ENCODE measurements around the gene MMP23B. TPM values are rescaled to one million over a fixed set of nuclear protein-coding genes. Genes with fewer than 3 reads are reported as not detected.
"Not testable (repeated sequence)": the region's sequence is repeated elsewhere in the genome, so short reads cannot be mapped to it uniquely, and the experiment has no call there.

MMP23B gene
- total and polyA plus RNA-seq, 2 experiments from 2014 or later: 15.8 to 16.2 TPM

- not testable (repeated sequence) for H3K9me3 Mint-ChIP-seq; H4K20me1 ChIP-seq (replicated peaks; ENCODE audit: insufficient read depth); H3K9me2 ChIP-seq (ENCODE audit: insufficient read depth); H3K27me3 ChIP-seq (ENCODE audit: insufficient read depth); ATAC-seq; H3K36me3 ChIP-seq (ENCODE audit: insufficient read depth); H3K4me2 ChIP-seq; H2AFZ ChIP-seq; DNase-seq (ENCODE audit: low spot score); H3K27ac ChIP-seq (ENCODE audit: low read depth); H3K4me3 Mint-ChIP-seq; H3K4me1 ChIP-seq (ENCODE audit: insufficient read depth); H3K4me3 ChIP-seq; H3K27ac Mint-ChIP-seq
- Mint-ChIP-seq H3K4me1 (peaks cover 19% of the 10 kb centered on the region), H3K36me3 (ENCODE audit: low read depth) (peaks cover 24% of the 10 kb centered on the region), H3K27me3 (ENCODE audit: insufficient read depth, low read depth, poor library complexity) (peaks cover 15% of the 10 kb centered on the region)
- Histone ChIP-seq H3F3A (replicated peaks; ENCODE audit: low read depth) (peaks cover 11% of the 10 kb centered on the region; the same call in 1 of the 2 replicates), H3K79me2 (replicated peaks; ENCODE audit: insufficient read depth) (peaks cover 22% of the 10 kb centered on the region)
Measured at GRCh38 chr1:1674806-1675205, 42.8 kb downstream of the MMP23B start.

GRCh38 chr1:1675218-1675617 lies 43.2 kb downstream of the MMP23B start:
- H3K9me2 ChIP-seq (ENCODE audit: insufficient read depth); H3K4me3 Mint-ChIP-seq; ATAC-seq; H3K4me1 ChIP-seq (ENCODE audit: insufficient read depth); H3K4me2 ChIP-seq; H3K4me3 ChIP-seq; H3K36me3 ChIP-seq (ENCODE audit: insufficient read depth); H3K27ac ChIP-seq (ENCODE audit: low read depth); H4K20me1 ChIP-seq (replicated peaks; ENCODE audit: insufficient read depth); H3K27me3 ChIP-seq (ENCODE audit: insufficient read depth); DNase-seq (ENCODE audit: low spot score); H2AFZ ChIP-seq; H3K27ac Mint-ChIP-seq; H3K9me3 Mint-ChIP-seq: not testable (repeated sequence)
- Mint-ChIP-seq H3K27me3 (ENCODE audit: insufficient read depth, low read depth, poor library complexity) (peaks cover 15% of the 10 kb centered on the region), H3K4me1 (peaks cover 19% of the 10 kb centered on the region), H3K36me3 (ENCODE audit: low read depth) (peaks cover 20% of the 10 kb centered on the region)
- Histone ChIP-seq H3K79me2 (replicated peaks; ENCODE audit: insufficient read depth) (peaks cover 26% of the 10 kb centered on the region), H3F3A (replicated peaks; ENCODE audit: low read depth) (peaks cover 11% of the 10 kb centered on the region; the same call in 1 of the 2 replicates)

- H2AFZ ChIP-seq; H3K27ac ChIP-seq (ENCODE audit: low read depth); H3K27ac Mint-ChIP-seq; H3K4me2 ChIP-seq; H3K4me3 ChIP-seq; H3K9me3 Mint-ChIP-seq; H3K4me3 Mint-ChIP-seq; H4K20me1 ChIP-seq (replicated peaks; ENCODE audit: insufficient read depth); H3K27me3 ChIP-seq (ENCODE audit: insufficient read depth); DNase-seq (ENCODE audit: low spot score); H3K36me3 ChIP-seq (ENCODE audit: insufficient read depth); H3K4me1 ChIP-seq (ENCODE audit: insufficient read depth); ATAC-seq; H3K9me2 ChIP-seq (ENCODE audit: insufficient read depth): not testable (repeated sequence)
- peaks cover 19% of the 10 kb centered on the region for H3K4me1 Mint-ChIP-seq
- peaks cover 15% of the 10 kb centered on the region for H3K27me3 Mint-ChIP-seq (ENCODE audit: insufficient read depth, low read depth, poor library complexity)
- peaks cover 10% of the 10 kb centered on the region; the same call in 1 of the 2 replicates for H3F3A ChIP-seq (replicated peaks; ENCODE audit: low read depth)
- peaks cover 35% of the 10 kb centered on the region for H3K79me2 ChIP-seq (replicated peaks; ENCODE audit: insufficient read depth)
- peaks cover 20% of the 10 kb centered on the region for H3K36me3 Mint-ChIP-seq (ENCODE audit: low read depth)
Measured at GRCh38 chr1:1676087-1676486, 44.1 kb downstream of the MMP23B start.

- H4K20me1 ChIP-seq (replicated peaks; ENCODE audit: insufficient read depth): peaks cover 15% of the 10 kb centered on the region; the same call in 1 of the 2 replicates
- H2AFZ ChIP-seq: no peak overlapping the region
- Mint-ChIP-seq H3K4me1 (peaks cover 24% of the 10 kb centered on the region), H3K27ac (peak overlapping the region; percentile 94), H3K4me3 (no peak overlapping the region; the same call in 2 of the 3 replicates), H3K36me3 (ENCODE audit: low read depth) (peaks cover 14% of the 10 kb centered on the region), H3K9me3 (no peaks in the 10 kb centered on the region), H3K27me3 (ENCODE audit: insufficient read depth, low read depth, poor library complexity) (peaks cover 15% of the 10 kb centered on the region)
- DNase-seq (ENCODE audit: low spot score) (peak; percentile 31), ATAC-seq (peak; percentile 10; the same call in 1 of the 3 replicates)
- no peak overlapping the region for H3K4me3 ChIP-seq
- H3K9me2 ChIP-seq (ENCODE audit: insufficient read depth): no peaks in the 10 kb centered on the region
- H3K79me2 ChIP-seq (replicated peaks; ENCODE audit: insufficient read depth): peaks cover 54% of the 10 kb centered on the region
- H3F3A ChIP-seq (replicated peaks; ENCODE audit: low read depth): peaks cover 8% of the 10 kb centered on the region; the same call in 1 of the 2 replicates
- H3K4me1 ChIP-seq (ENCODE audit: insufficient read depth): no peaks in the 10 kb centered on the region; the same call in 1 of the 2 replicates
- H3K36me3 ChIP-seq (ENCODE audit: insufficient read depth): no peaks in the 10 kb centered on the region
- no peaks in the 10 kb centered on the region for H3K27me3 ChIP-seq (ENCODE audit: insufficient read depth)
- peak overlapping the region; percentile 80; the same call in 1 of the 2 replicates for H3K27ac ChIP-seq (ENCODE audit: low read depth)
- H3K4me2 ChIP-seq: 0 out of 2 replicates have a peak overlapping the region, but pooled peaks have one; percentile 38
- TF ChIP-seq CREB1 (CRISPR knock-in tag; IDR thresholded peaks at IDR 0.05; ENCODE audit: low read depth) (no peak), NANOG (IDR thresholded peaks at IDR 0.05; ENCODE audit: borderline replicate concordance) (no peak), REST (IDR thresholded peaks at IDR 0.05; ENCODE audit: unreplicated experiment) (no peak), JUNB (IDR thresholded peaks at IDR 0.05; ENCODE audit: unreplicated experiment) (no peak)
Measured at GRCh38 chr1:1677718-1678580, 46.0 kb downstream of the MMP23B start.

Data from GM23338 (cell line).